Uterus (tissue), 2 donors: ENCODE results near the gene CCDC106.

Experiments used
- POLR2A ChIP-seq, 2 donors: fragments of 450-650 bp; IDR thresholded peaks; one replicate each; pipeline ENCODE4 v1.6.1; 2016; ENCODE audit warnings: antibody characterized with exemption in 2 of 2, mild to moderate bottlenecking in 1 of 2, moderate library complexity in 1 of 2
- TF ChIP-seq, protein P1 (sequence below), 4 experiments: fragments of 200-600 bp in 2 of 4; fragments of 450-650 bp in 2 of 4; sonication (generic) in 2 of 4; IDR thresholded peaks; one replicate each; pipeline ENCODE4 v1.5.1; 2016 to 2019; ENCODE audit warnings: antibody characterized with exemption in 4 of 4, mild to moderate bottlenecking in 2 of 4, moderate library complexity in 1 of 4

DNA sequence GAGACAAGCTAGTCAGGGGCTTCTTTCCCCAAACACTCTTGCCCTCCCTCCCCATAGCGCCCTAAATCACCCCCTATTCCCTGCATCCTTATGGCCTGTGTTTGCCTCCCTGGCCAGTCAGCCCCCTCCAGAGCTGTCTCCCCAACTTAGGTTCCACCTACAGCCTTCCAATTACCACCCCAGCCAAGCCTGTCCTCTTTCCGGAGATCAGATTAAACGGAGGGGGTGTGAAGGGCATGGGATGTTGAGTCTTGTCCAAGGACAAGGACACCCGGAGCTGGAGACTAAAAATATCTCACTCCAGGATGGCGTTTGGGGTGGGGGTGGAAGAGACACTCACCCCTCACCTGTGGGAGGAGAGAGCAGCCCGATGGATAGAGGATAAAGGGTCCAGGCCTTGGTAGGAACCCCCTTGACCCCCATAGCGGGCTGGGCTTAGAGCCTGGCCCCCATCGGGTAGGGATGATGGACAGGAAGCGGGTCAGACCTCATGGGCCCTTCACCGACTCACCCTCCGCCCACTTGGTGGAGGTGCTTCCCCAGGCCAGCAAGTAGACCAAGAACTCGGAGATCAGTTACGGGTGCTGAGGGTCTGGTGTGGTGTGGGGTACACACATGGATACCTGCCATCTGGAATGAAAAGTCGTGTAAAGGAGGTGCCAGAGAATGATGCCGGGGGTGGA lies 36.6 kb upstream of the CCDC106 start:
- TF ChIP-seq, protein P1, sequence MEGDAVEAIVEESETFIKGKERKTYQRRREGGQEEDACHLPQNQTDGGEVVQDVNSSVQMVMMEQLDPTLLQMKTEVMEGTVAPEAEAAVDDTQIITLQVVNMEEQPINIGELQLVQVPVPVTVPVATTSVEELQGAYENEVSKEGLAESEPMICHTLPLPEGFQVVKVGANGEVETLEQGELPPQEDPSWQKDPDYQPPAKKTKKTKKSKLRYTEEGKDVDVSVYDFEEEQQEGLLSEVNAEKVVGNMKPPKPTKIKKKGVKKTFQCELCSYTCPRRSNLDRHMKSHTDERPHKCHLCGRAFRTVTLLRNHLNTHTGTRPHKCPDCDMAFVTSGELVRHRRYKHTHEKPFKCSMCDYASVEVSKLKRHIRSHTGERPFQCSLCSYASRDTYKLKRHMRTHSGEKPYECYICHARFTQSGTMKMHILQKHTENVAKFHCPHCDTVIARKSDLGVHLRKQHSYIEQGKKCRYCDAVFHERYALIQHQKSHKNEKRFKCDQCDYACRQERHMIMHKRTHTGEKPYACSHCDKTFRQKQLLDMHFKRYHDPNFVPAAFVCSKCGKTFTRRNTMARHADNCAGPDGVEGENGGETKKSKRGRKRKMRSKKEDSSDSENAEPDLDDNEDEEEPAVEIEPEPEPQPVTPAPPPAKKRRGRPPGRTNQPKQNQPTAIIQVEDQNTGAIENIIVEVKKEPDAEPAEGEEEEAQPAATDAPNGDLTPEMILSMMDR (IDR thresholded peaks at IDR 0.05) = no peak
- no peak for TF ChIP-seq POLR2A (IDR thresholded peaks at IDR 0.05)
